ENCODE measurements around the gene ADIPOQ.
"Not testable (repeated sequence)": the region's sequence is repeated elsewhere in the genome, so short reads cannot be mapped to it uniquely, and the experiment has no call there.

Gene ADIPOQ

GRCh38 chr3:186889698-186890097 is 47.2 kb downstream of the ADIPOQ start:
- POLR2A ChIA-PET; H3K4me3 ChIP-seq (ENCODE audit: low read depth, low read length); H3K27ac ChIP-seq (ENCODE audit: extremely low read depth, low read depth, low read length); CTCF ChIA-PET; H3K9me3 ChIP-seq (ENCODE audit: control insufficient read depth, insufficient read depth, low read depth, low read length); H3K36me3 ChIP-seq (ENCODE audit: control insufficient read depth in 2 of 2, insufficient read depth in 1 of 2, low read length in 2 of 2); H3K4me1 ChIP-seq (ENCODE audit: control insufficient read depth, insufficient read depth, low read length): not testable (repeated sequence)
- peak; percentile 42; the same call in 1 of the 2 replicates for TF ChIP-seq ZNF366 (tag by site-specific recombination; conservative IDR thresholded peaks at IDR 0.05)
- peak; percentile 95 for TF ChIP-seq ZNF513 (tag by site-specific recombination; IDR thresholded peaks at IDR 0.05)

GRCh38 chr3:186890911-186891310 is 48.4 kb downstream of the ADIPOQ start:
- no peak overlapping the region for H3K4me3 ChIP-seq (ENCODE audit: low read depth, low read length)
- ChIA-PET POLR2A (no interaction called here), CTCF (no interaction called here)
- TF ChIP-seq ZNF202 (tag by site-specific recombination; IDR thresholded peaks at IDR 0.05; ENCODE audit: borderline replicate concordance) (no peak), AEBP2 (tag by site-specific recombination; IDR thresholded peaks at IDR 0.05; ENCODE audit: borderline replicate concordance) (no peak), ZNF248 (tag by site-specific recombination; IDR thresholded peaks at IDR 0.05) (no peak), PATZ1 (tag by site-specific recombination; IDR thresholded peaks at IDR 0.05) (no peak), RBAK (tag by site-specific recombination; IDR thresholded peaks at IDR 0.05) (no peak), ZSCAN23 (tag by site-specific recombination; IDR thresholded peaks at IDR 0.05) (no peak), YY2 (tag by site-specific recombination; IDR thresholded peaks at IDR 0.05) (no peak), EGR2 (tag by site-specific recombination; IDR thresholded peaks at IDR 0.05; ENCODE audit: low read depth) (no peak), ZNF148 (tag by site-specific recombination; IDR thresholded peaks at IDR 0.05; ENCODE audit: borderline replicate concordance) (no peak)
- no peaks in the 10 kb centered on the region for H3K9me3 ChIP-seq (ENCODE audit: control insufficient read depth, insufficient read depth, low read depth, low read length)
- no peaks in the 10 kb centered on the region for H3K4me1 ChIP-seq (ENCODE audit: control insufficient read depth, insufficient read depth, low read length)
- no peaks in the 10 kb centered on the region for H3K36me3 ChIP-seq (ENCODE audit: control insufficient read depth in 2 of 2, insufficient read depth in 1 of 2, low read length in 2 of 2)
- H3K27ac ChIP-seq (ENCODE audit: extremely low read depth, low read depth, low read length) = no peak overlapping the region

GRCh38 chr3:186893071-186893470 is 50.6 kb downstream of the ADIPOQ start:
- CTCF ChIA-PET; POLR2A ChIA-PET; H3K27ac ChIP-seq (ENCODE audit: extremely low read depth, low read depth, low read length); H3K4me3 ChIP-seq (ENCODE audit: low read depth, low read length); H3K4me1 ChIP-seq (ENCODE audit: control insufficient read depth, insufficient read depth, low read length); H3K9me3 ChIP-seq (ENCODE audit: control insufficient read depth, insufficient read depth, low read depth, low read length); H3K36me3 ChIP-seq (ENCODE audit: control insufficient read depth in 2 of 2, insufficient read depth in 1 of 2, low read length in 2 of 2): not testable (repeated sequence)

- Histone ChIP-seq H3K9me3 (ENCODE audit: control insufficient read depth, insufficient read depth, low read depth, low read length) (no peaks in the 10 kb centered on the region), H3K4me3 (ENCODE audit: low read depth, low read length) (no peak overlapping the region), H3K36me3 (ENCODE audit: control insufficient read depth in 2 of 2, insufficient read depth in 1 of 2, low read length in 2 of 2) (no peaks in the 10 kb centered on the region), H3K27ac (ENCODE audit: extremely low read depth, low read depth, low read length) (no peak overlapping the region), H3K4me1 (ENCODE audit: control insufficient read depth, insufficient read depth, low read length) (no peaks in the 10 kb centered on the region)
- CTCF ChIA-PET = no interaction called here
- POLR2A ChIA-PET = no interaction called here
- TF ChIP-seq ZSCAN30 (tag by site-specific recombination; IDR thresholded peaks at IDR 0.05) (no peak), ZNF112 (tag by site-specific recombination; IDR thresholded peaks at IDR 0.05) (no peak), PRDM4 (tag by site-specific recombination; IDR thresholded peaks at IDR 0.05) (no peak), ZNF510 (tag by site-specific recombination; IDR thresholded peaks at IDR 0.05; ENCODE audit: insufficient replicate concordance) (no peak), ZNF140 (tag by site-specific recombination; IDR thresholded peaks at IDR 0.05) (no peak), ZNF48 (tag by site-specific recombination; IDR thresholded peaks at IDR 0.05) (no peak), ZNF311 (tag by site-specific recombination; IDR thresholded peaks at IDR 0.05; ENCODE audit: borderline replicate concordance) (no peak), ZFP3 (tag by site-specific recombination; IDR thresholded peaks at IDR 0.05; ENCODE audit: low read depth) (no peak)
These were observed 52.9 kb downstream of the ADIPOQ start for GRCh38 chr3:186895406-186895805.

All from HEK293 (cell line).